ENCODE measurements around the gene ALG13.
"Not testable (repeated sequence)": the region's sequence is repeated elsewhere in the genome, so short reads cannot be mapped to it uniquely, and the experiment has no call there.

ALG13 gene

GRCh38 chrX:111761578-111762135 is 80.7 kb downstream of the ALG13 start:
- no peak for DNase-seq

GRCh38 chrX:111778591-111778990 is 97.6 kb downstream of the ALG13 start:
- no peak for DNase-seq

- DNase-seq = no peak
Observed at GRCh38 chrX:111779582-111779981, 98.6 kb downstream of the ALG13 start.

- no peak for DNase-seq
Observed at GRCh38 chrX:111784667-111785066, 103.7 kb downstream of the ALG13 start.

GRCh38 chrX:111790054-111790453 is 109.1 kb downstream of the ALG13 start:
- not testable (repeated sequence) for DNase-seq
